ENCODE data around the gene GOLIM4. TPM values are rescaled to one million over a fixed set of nuclear protein-coding genes. Genes with fewer than 3 reads are reported as not detected.

The GOLIM4 gene
- total RNA-seq, 1 donor from 2014 or later: 43.1 TPM

DNA sequence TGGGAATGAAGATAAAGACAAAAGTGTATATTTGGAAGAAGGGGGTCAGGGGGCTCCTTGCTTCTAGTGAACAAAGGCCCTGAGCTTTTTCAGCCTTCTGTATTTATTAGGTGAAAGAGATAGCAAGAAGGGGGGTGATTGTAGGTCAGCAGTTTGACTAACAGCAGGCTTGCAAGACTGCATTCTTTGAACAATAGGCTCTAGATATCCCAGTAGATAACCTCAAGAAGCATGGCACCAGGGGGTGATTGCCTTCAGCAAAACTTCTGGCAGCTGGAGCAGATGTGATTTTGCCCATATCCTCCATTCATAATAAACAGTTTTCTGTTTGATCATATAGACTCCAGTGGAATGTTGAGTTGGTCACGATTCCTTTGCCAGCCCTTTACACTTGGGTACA, 31.7 kb upstream of the GOLIM4 start:
- H3K27me3 ChIP-seq: no peaks in the 10 kb centered on the region
- no peaks in the 10 kb centered on the region for H3K36me3 ChIP-seq
- no peak overlapping the region for H3K4me3 ChIP-seq
- intact Hi-C loops (cut with DNase I): no loop called here
- H3K9me3 ChIP-seq: no peaks in the 10 kb centered on the region
- H3K4me1 ChIP-seq: no peaks in the 10 kb centered on the region
- no peak for DNase-seq (ENCODE audit: low spot score in 2 of 2)
- TF ChIP-seq, protein P1, sequence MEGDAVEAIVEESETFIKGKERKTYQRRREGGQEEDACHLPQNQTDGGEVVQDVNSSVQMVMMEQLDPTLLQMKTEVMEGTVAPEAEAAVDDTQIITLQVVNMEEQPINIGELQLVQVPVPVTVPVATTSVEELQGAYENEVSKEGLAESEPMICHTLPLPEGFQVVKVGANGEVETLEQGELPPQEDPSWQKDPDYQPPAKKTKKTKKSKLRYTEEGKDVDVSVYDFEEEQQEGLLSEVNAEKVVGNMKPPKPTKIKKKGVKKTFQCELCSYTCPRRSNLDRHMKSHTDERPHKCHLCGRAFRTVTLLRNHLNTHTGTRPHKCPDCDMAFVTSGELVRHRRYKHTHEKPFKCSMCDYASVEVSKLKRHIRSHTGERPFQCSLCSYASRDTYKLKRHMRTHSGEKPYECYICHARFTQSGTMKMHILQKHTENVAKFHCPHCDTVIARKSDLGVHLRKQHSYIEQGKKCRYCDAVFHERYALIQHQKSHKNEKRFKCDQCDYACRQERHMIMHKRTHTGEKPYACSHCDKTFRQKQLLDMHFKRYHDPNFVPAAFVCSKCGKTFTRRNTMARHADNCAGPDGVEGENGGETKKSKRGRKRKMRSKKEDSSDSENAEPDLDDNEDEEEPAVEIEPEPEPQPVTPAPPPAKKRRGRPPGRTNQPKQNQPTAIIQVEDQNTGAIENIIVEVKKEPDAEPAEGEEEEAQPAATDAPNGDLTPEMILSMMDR (IDR thresholded peaks at IDR 0.05): no peak
- no peak overlapping the region for H3K27ac ChIP-seq

DNA sequence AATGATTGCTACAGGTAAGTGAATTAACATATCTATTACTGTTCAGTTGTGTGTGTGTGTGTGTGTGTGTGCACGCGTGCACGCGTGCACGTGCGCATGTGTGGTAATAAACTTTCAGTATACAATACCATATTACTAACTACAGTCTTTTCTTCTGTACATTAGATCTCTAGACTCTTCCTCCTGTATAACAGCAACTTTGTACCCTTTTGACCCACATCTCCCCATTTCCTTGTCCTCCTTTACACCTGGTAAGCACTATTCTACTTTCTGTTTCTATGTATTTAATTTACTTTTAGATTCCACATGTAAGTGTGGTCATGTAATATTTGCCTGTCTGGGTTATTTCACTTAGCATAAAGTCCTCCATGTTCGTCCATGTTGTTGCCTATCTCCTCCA, 29.1 kb upstream of the GOLIM4 start:
- intact Hi-C loops (cut with DNase I): no loop called here
- TF ChIP-seq, protein P1 (IDR thresholded peaks at IDR 0.05): no peak
- peaks cover 0 to 3% of the 10 kb centered on the region in 2 donors for H3K4me1 ChIP-seq

DNA sequence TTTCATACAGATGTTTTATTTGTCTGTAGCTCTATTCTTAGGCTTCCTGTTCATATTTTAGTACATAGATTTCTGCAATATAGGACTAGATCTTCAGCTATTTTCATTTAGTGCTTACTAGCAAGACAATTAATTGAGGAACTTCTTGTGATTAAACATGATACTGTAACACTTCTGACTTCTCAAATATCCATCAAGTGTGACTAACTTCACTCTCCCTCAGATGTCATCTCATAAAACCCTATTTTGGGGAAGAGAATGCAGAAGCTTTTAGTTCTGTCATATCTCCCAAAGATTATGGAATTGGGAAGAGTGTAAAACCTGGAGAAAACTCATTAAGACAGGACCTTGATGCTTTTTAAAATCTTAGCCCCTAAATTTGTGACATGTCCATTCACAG, 28.6 kb upstream of the GOLIM4 start:
- Histone ChIP-seq H3K27me3 (no peaks in the 10 kb centered on the region), H3K9me3 (no peaks in the 10 kb centered on the region), H3K36me3 (no peaks in the 10 kb centered on the region), H3K4me1 (peaks cover 0 to 3% of the 10 kb centered on the region in 2 donors), H3K4me3 (no peak overlapping the region), H3K27ac (no peak overlapping the region)
- intact Hi-C loops (cut with DNase I): no loop called here
- no peak for DNase-seq (ENCODE audit: low spot score in 2 of 2)
- TF ChIP-seq, protein P1 (IDR thresholded peaks at IDR 0.05): no peak

More for the DNA sequence above, 29.1 kb upstream of the GOLIM4 start:
- Histone ChIP-seq H3K27me3 (no peaks in the 10 kb centered on the region), H3K9me3 (no peaks in the 10 kb centered on the region), H3K27ac (no peak overlapping the region), H3K36me3 (no peaks in the 10 kb centered on the region), H3K4me3 (no peak overlapping the region)
- no peak for DNase-seq (ENCODE audit: low spot score in 2 of 2)

DNA sequence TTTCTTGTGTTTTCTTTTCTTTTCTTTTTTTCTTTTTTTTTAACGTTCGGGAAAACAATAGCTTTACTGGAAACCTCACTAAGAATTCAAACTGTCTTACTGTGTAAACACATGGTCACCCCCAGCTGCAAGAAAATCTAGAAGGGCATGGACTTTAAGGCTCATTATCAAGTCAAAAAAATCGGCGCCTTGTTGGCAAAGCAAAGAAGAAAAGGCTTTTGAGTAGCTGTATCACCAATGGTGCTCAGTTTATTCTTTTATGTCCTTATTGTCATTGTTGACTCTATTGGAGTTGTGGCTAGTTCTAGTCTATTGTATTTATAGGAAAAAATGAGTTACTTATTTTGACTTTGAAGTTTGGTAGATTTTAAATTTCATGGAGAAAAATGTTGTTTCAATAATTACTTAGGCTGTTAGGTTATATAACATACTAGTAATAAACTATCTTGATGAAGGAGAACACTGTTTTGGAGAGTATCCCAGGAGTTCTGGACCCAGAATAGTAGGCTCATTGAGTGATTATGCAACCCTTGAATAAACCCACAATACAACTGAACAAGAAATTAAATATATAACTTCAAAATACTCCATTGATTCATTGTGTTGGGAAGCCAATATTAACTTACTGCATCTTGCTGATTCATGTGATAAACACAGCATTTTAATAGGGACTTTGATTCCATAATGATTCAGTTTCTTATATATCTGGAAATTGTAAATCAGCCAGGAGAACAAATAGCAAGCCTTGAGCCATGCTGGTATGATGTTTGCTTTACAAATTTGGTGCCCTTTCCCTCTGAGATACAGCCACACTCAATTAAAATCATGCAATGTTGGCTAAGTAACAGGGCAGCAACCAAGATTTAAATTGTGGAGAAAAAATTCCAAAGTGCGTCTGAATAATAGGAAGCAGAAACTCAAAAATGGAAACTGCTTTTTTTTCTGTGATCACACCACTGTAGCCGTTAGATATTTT, 27.8 kb upstream of the GOLIM4 start:
- Histone ChIP-seq H3K36me3 (no peaks in the 10 kb centered on the region), H3K4me1 (peaks cover 0 to 3% of the 10 kb centered on the region in 2 donors), H3K4me3 (no peak overlapping the region), H3K27ac (no peak overlapping the region), H3K27me3 (no peaks in the 10 kb centered on the region), H3K9me3 (no peaks in the 10 kb centered on the region)
- DNase-seq (ENCODE audit: low spot score in 2 of 2): no peak
- intact Hi-C loops (cut with DNase I): no loop called here
- TF ChIP-seq, protein P1 (IDR thresholded peaks at IDR 0.05): no peak

DNA sequence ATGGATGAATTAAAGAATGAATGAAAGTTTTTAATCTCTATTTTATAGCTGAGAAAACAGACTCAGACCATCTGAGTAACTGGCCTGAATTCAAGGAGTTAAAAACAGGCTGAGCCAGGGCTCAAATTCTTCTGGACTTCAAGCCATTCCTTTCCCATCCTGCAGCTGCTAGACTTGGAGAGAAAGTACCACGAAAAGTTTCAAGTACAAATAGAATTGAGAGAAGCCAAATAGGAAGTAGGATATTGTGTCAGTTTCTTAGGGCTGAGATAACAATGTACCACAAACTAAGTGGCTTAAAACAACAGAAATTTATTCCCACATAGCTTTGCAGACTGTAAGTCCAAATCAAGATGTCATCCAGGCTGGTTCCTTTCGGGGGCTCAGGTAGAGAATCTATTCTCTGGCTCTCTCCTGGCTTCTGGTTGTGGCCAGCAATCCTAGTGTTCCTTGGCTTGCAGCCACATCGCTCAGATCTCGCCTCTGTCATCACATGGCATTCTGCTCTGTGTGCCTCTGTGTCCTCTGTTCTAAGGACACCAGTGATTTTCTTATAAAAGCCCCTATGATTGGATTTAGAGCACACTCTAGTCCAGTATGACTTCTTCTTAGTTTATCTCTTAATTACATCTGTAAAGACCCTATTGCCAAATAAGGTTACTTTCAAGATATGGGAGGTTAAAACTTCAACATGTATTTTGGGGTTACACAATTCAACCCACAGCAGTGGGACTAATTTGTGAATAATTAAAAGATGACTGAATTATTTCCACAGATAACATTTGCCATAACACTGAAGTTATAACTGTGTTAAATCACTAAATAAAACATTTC, 25.7 kb upstream of the GOLIM4 start:
- Histone ChIP-seq H3K9me3 (no peaks in the 10 kb centered on the region), H3K36me3 (no peaks in the 10 kb centered on the region), H3K27ac (no peak overlapping the region), H3K27me3 (no peaks in the 10 kb centered on the region), H3K4me1 (peaks cover 0 to 3% of the 10 kb centered on the region in 2 donors), H3K4me3 (no peak overlapping the region)
- intact Hi-C loops (cut with DNase I): no loop called here
- DNase-seq (ENCODE audit: low spot score in 2 of 2): no peak
- TF ChIP-seq, protein P1 (IDR thresholded peaks at IDR 0.05): no peak

All from ascending aorta (tissue), 2 donors.